ENCODE measurements around the gene DOCK3.

- no peak for TF ChIP-seq POLR2A (IDR thresholded peaks at IDR 0.05)
- TF ChIP-seq, protein P1, sequence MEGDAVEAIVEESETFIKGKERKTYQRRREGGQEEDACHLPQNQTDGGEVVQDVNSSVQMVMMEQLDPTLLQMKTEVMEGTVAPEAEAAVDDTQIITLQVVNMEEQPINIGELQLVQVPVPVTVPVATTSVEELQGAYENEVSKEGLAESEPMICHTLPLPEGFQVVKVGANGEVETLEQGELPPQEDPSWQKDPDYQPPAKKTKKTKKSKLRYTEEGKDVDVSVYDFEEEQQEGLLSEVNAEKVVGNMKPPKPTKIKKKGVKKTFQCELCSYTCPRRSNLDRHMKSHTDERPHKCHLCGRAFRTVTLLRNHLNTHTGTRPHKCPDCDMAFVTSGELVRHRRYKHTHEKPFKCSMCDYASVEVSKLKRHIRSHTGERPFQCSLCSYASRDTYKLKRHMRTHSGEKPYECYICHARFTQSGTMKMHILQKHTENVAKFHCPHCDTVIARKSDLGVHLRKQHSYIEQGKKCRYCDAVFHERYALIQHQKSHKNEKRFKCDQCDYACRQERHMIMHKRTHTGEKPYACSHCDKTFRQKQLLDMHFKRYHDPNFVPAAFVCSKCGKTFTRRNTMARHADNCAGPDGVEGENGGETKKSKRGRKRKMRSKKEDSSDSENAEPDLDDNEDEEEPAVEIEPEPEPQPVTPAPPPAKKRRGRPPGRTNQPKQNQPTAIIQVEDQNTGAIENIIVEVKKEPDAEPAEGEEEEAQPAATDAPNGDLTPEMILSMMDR (IDR thresholded peaks at IDR 0.05): no peak
- TF ChIP-seq POLR2AphosphoS5 (IDR thresholded peaks at IDR 0.05): no peak
- TF ChIP-seq EP300 (IDR thresholded peaks at IDR 0.05): no peak
Observed at GRCh38 chr3:50724831-50725230, 50.1 kb downstream of the DOCK3 start.
